GM10248 (cell line): ENCODE measurements around the gene BGLAP.

Experiments used
- CTCF ChIA-PET: fragments of 300-600 bp; sonication (Branson Sonifier 250); formaldehyde crosslinking; extraction: SDS; loops from one replicate; lab custom pipeline; 2021; ENCODE audit warnings: antibody characterized with exemption; lab: Yijun Ruan, JAX
- POLR2A ChIA-PET: fragments of 350-650 bp; sonication (Branson Sonifier 250); formaldehyde crosslinking; extraction: SDS; loops from one replicate; lab custom pipeline; 2020; ENCODE audit warnings: antibody characterized with exemption; lab: Yijun Ruan, JAX
- DNase-seq: peaks from one replicate; pipeline ENCODE4 v3.0.0; 2012; ENCODE audit errors: extremely low spot score
- CTCF ChIP-seq: IDR thresholded peaks from 2 replicates; pipeline ENCODE4 v1.5.1; 2012; ENCODE audit warnings: mild to moderate bottlenecking, low read depth; ENCODE audit errors: extremely low read depth, missing control alignments, control extremely low read depth

The BGLAP gene

GRCh38 chr1:156281693-156282478 is 39.9 kb downstream of the BGLAP start:
- POLR2A ChIA-PET = interaction anchor here (0.5 to 1.1 kb wide), 5 partner anchors 13 to 1617 kb away, joined by 3 to 5 read pairs (median 3); no protein-coding TSS in a partner anchor
- CTCF ChIA-PET = interaction anchor here (0.7 to 4.3 kb wide), 15 partner anchors 8 to 347 kb away, joined by 3 to 19 read pairs (median 4); partner anchors contain the start of genes KHDC4 and PMF1
- TF ChIP-seq CTCF = no peak
- no peak for DNase-seq

GRCh38 chr1:156282479-156283222 is 40.7 kb downstream of the BGLAP start, which contains the start of gene SMG5:
Gene SMG5, minus strand, starts transcription at chr1:156282825. Its CDS starts 145 bp downstream, at chr1:156282680.
- DNase-seq = peak; percentile 95
- no peak for TF ChIP-seq CTCF
- ChIA-PET POLR2A (interaction anchor here (0.6 to 1.2 kb wide), 4 partner anchors 53 to 1617 kb away, joined by 3 to 5 read pairs (median 3); partner anchors contain the start of gene SLC25A44), CTCF (interaction anchor here (1.0 to 4.3 kb wide), 13 partner anchors 9 to 203 kb away, joined by 3 to 19 read pairs (median 4); no protein-coding TSS in a partner anchor)

- ChIA-PET CTCF (interaction anchor here (0.9 to 4.3 kb wide), 15 partner anchors 10 to 204 kb away, joined by 3 to 19 read pairs (median 4); no protein-coding TSS in a partner anchor), POLR2A (interaction anchor here (0.8 to 1.2 kb wide), 2 partner anchors 90 to 181 kb away, joined by 3 read pairs; partner anchors contain the start of gene SLC25A44)
- TF ChIP-seq CTCF = no peak
- no peak for DNase-seq
Observed at GRCh38 chr1:156283521-156283920, 41.5 kb downstream of the BGLAP start.

- ChIA-PET CTCF (interaction anchor here (0.9 to 4.3 kb wide), 11 partner anchors 10 to 187 kb away, joined by 3 to 19 read pairs (median 4); no protein-coding TSS in a partner anchor), POLR2A (no interaction called here)
- TF ChIP-seq CTCF = no peak
- DNase-seq = no peak
Observed at GRCh38 chr1:156284112-156284511, 42.1 kb downstream of the BGLAP start, which contains the start of gene TMEM79. Gene TMEM79, plus strand, starts transcription at chr1:156284325. Its CDS starts 902 bp downstream, at chr1:156285227.

- DNase-seq = no peak
- CTCF ChIA-PET = interaction anchor here (1.5 to 4.3 kb wide), 5 partner anchors 10 to 143 kb away, joined by 4 to 19 read pairs (median 7); no protein-coding TSS in a partner anchor
- no peak for TF ChIP-seq CTCF
- POLR2A ChIA-PET = no interaction called here
Observed at GRCh38 chr1:156284757-156285156, 42.8 kb downstream of the BGLAP start.
